Osteoblast (primary cell): ENCODE data around the gene OR4P4. TPM values are rescaled to one million over a fixed set of nuclear protein-coding genes. Genes with fewer than 3 reads are reported as not detected.

ENCODE experiments used
- DNase-seq: peaks from one replicate; pipeline ENCODE4 v3.0.0; 2011; ENCODE audit warnings: low spot score, mixed read lengths; ENCODE audit not compliant: insufficient read length; ENCODE audit errors: missing footprints
- H2AFZ ChIP-seq: 2 replicates; pipeline ENCODE4 v1.6.0; 2011; ENCODE audit warnings: mild to moderate bottlenecking, low read length
- H3K27ac ChIP-seq: 2 replicates; pipeline ENCODE4 v1.5.1; 2011; ENCODE audit warnings: mild to moderate bottlenecking, low read depth, low read length, moderate library complexity
- H3K27me3 ChIP-seq: 2 replicates; pipeline ENCODE4 v1.6.0; 2012; ENCODE audit warnings: mild to moderate bottlenecking, control low read depth, inconsistent platforms, low read length, moderate library complexity; ENCODE audit not compliant: insufficient read depth
- H3K36me3 ChIP-seq: 2 replicates; pipeline ENCODE4 v1.5.1; 2011; ENCODE audit warnings: mild to moderate bottlenecking, low read length, control low read depth, moderate library complexity; ENCODE audit not compliant: insufficient read depth
- H3K4me1 ChIP-seq: 2 replicates; pipeline ENCODE4 v1.5.1; 2011; ENCODE audit warnings: mild to moderate bottlenecking, low read length, control low read depth, moderate library complexity; ENCODE audit not compliant: insufficient read depth
- H3K4me2 ChIP-seq: 2 replicates; pipeline ENCODE4 v1.6.0; 2011; ENCODE audit warnings: mild to moderate bottlenecking, low read length; ENCODE audit not compliant: insufficient read depth
- H3K4me3 ChIP-seq: fragments of 200-600 bp; sonication (generic); 3 replicates; pipeline ENCODE4 v1.5.1; 2012; ENCODE audit warnings: mild to moderate bottlenecking, low read length, inconsistent platforms; ENCODE audit not compliant: insufficient read depth
- H3K79me2 ChIP-seq: 2 replicates; pipeline ENCODE4 v1.6.0; 2012; ENCODE audit warnings: mild to moderate bottlenecking, low read length, control low read depth, inconsistent platforms; ENCODE audit not compliant: insufficient read depth
- H3K9me3 ChIP-seq: 2 replicates; pipeline ENCODE4 v1.5.1; 2011; ENCODE audit warnings: low read depth, low read length, control low read depth
- H4K20me1 ChIP-seq: 2 replicates; pipeline ENCODE4 v1.6.0; 2012; ENCODE audit warnings: mild to moderate bottlenecking, low read length, control low read depth; ENCODE audit not compliant: insufficient read depth
- CTCF ChIP-seq: IDR thresholded peaks from 2 replicates; pipeline ENCODE4 v1.5.1; 2011; ENCODE audit warnings: mild to moderate bottlenecking, low read depth, low read length, moderate library complexity; ENCODE audit errors: extremely low read depth
- total RNA-seq: library from RNA; depleted of rRNA; stranded (reverse); fragments of >200 nt; gene quantifications from 2 replicates; pipeline ENCODE4 v1.2.3, GENCODE V29; 2012

Gene OR4P4
- total RNA-seq, 1 donor: not detected

GRCh38 chr11:55661901-55662300 is 27.0 kb downstream of the OR4P4 start, which contains the start of gene OR4C6:
Gene OR4C6, plus strand, starts transcription at chr11:55662201. Its CDS starts 2,966 bp downstream, at chr11:55665167.
- Histone ChIP-seq H3K79me2 (no peaks in the 10 kb centered on the region), H3K27ac (no peak within 1 kb of the TSS), H3K4me3 (no peak within 1 kb of the TSS), H3K27me3 (no peaks in the 10 kb centered on the region), H3K4me1 (no peaks in the 10 kb centered on the region), H3K36me3 (no peaks in the 10 kb centered on the region), H3K9me3 (no peaks in the 10 kb centered on the region), H2AFZ (no peak within 1 kb of the TSS), H4K20me1 (no peaks in the 10 kb centered on the region), H3K4me2 (no peak within 1 kb of the TSS)
- no peak for TF ChIP-seq CTCF
- DNase-seq: no peak

GRCh38 chr11:55669376-55669775 is 34.5 kb downstream of the OR4P4 start:
- Histone ChIP-seq H3K9me3 (no peaks in the 10 kb centered on the region), H3K27ac (no peak overlapping the region), H4K20me1 (no peaks in the 10 kb centered on the region), H2AFZ (no peak overlapping the region), H3K4me3 (no peak overlapping the region), H3K4me2 (no peak overlapping the region), H3K79me2 (no peaks in the 10 kb centered on the region), H3K4me1 (no peaks in the 10 kb centered on the region), H3K36me3 (no peaks in the 10 kb centered on the region), H3K27me3 (no peaks in the 10 kb centered on the region)
- DNase-seq: no peak
- no peak for TF ChIP-seq CTCF

GRCh38 chr11:55673860-55674259 is 38.9 kb downstream of the OR4P4 start:
- H3K4me3 ChIP-seq: no peak overlapping the region
- no peaks in the 10 kb centered on the region for H3K36me3 ChIP-seq
- H2AFZ ChIP-seq: no peak overlapping the region
- no peaks in the 10 kb centered on the region for H3K9me3 ChIP-seq
- no peak overlapping the region for H3K27ac ChIP-seq
- no peaks in the 10 kb centered on the region for H4K20me1 ChIP-seq
- no peaks in the 10 kb centered on the region for H3K27me3 ChIP-seq
- TF ChIP-seq CTCF: no peak
- H3K4me1 ChIP-seq: no peaks in the 10 kb centered on the region
- DNase-seq: no peak
- no peak overlapping the region for H3K4me2 ChIP-seq
- H3K79me2 ChIP-seq: no peaks in the 10 kb centered on the region

Other genes with a start within 250 kb of the OR4P4 start
- gene OR4C15, start 80.6 kb upstream of the OR4P4 start, total RNA-seq: not detected in 2 replicates
- not detected in 2 replicates for gene OR4C16, start 63.0 kb upstream of the OR4P4 start, total RNA-seq
- not detected in 2 replicates for gene OR4C11, start 27.5 kb upstream of the OR4P4 start, total RNA-seq
- not detected in 2 replicates for gene OR4S2, start 13.2 kb downstream of the OR4P4 start, total RNA-seq
- not detected in 2 replicates for gene OR4C6, start 27.1 kb downstream of the OR4P4 start, total RNA-seq
- gene OR5D13, start 138.3 kb downstream of the OR4P4 start, total RNA-seq: not detected in 2 replicates
- gene OR5D14, start 160.4 kb downstream of the OR4P4 start, total RNA-seq: not detected in 2 replicates
- gene OR5L1, start 176.3 kb downstream of the OR4P4 start, total RNA-seq: not detected in 2 replicates
- gene OR5D18, start 184.5 kb downstream of the OR4P4 start, total RNA-seq: not detected in 2 replicates
- not detected in 2 replicates for gene OR5L2, start 192.1 kb downstream of the OR4P4 start, total RNA-seq
- not detected in 2 replicates for gene OR5D16, start 203.6 kb downstream of the OR4P4 start, total RNA-seq
- not detected in 2 replicates for gene TRIM51, start 248.2 kb downstream of the OR4P4 start, total RNA-seq